Stimulated activated naive CD4-positive, alpha-beta T cell (primary cell): ENCODE measurements around the gene CDH23.

Experiments
- DNase-seq, 6 experiments: peaks; one replicate each; lab custom pipeline; 2025; lab: John Stamatoyannopoulos, UW

The CDH23 gene

GRCh38 chr10:71725249-71725648 lies 328.5 kb downstream of the CDH23 start:
- no peak for DNase-seq

- DNase-seq, result peak in 3 of 6 experiments; percentile 18 to 29 (median 27)
Observed at GRCh38 chr10:71725998-71726579, 329.4 kb downstream of the CDH23 start.

- DNase-seq, result peak in 3 of 6 experiments; percentile 33 to 61 (median 56)
Observed at GRCh38 chr10:71726580-71727104, 329.9 kb downstream of the CDH23 start.

- peak in 5 of 6 experiments; percentile 34 to 86 (median 66) for DNase-seq
Observed at GRCh38 chr10:71727105-71727737, 330.5 kb downstream of the CDH23 start.

GRCh38 chr10:71727738-71728737 lies 331.3 kb downstream of the CDH23 start:
- DNase-seq, result peak; percentile 56 to 89 (median 78)

- no peak for DNase-seq
Observed at GRCh38 chr10:71729161-71729636, 332.5 kb downstream of the CDH23 start.

GRCh38 chr10:71731791-71732190 lies 335.1 kb downstream of the CDH23 start:
- DNase-seq, result no peak

GRCh38 chr10:71734797-71735196 lies 338.1 kb downstream of the CDH23 start:
- DNase-seq, result no peak

GRCh38 chr10:71735709-71736569 lies 339.2 kb downstream of the CDH23 start:
- peak in 5 of 6 experiments; percentile 23 to 74 (median 64) for DNase-seq

- DNase-seq, result peak in 1 of 6 experiments; percentile 50
Observed at GRCh38 chr10:71736570-71736952, 339.8 kb downstream of the CDH23 start.

- no peak for DNase-seq
Observed at GRCh38 chr10:71737001-71737833, 340.5 kb downstream of the CDH23 start.

GRCh38 chr10:71737834-71738197 lies 341.1 kb downstream of the CDH23 start:
- no peak for DNase-seq

- no peak for DNase-seq
Observed at GRCh38 chr10:71739358-71739900, 342.7 kb downstream of the CDH23 start.

GRCh38 chr10:71740069-71740653 lies 343.4 kb downstream of the CDH23 start:
- DNase-seq, result no peak

GRCh38 chr10:71741029-71741428 lies 344.3 kb downstream of the CDH23 start:
- peak in 1 of 6 experiments; percentile 25 for DNase-seq

- no peak for DNase-seq
Observed at GRCh38 chr10:71741671-71742070, 345.0 kb downstream of the CDH23 start.

- DNase-seq, result peak in 1 of 6 experiments; percentile 38
Observed at GRCh38 chr10:71742301-71743088, 345.8 kb downstream of the CDH23 start.

GRCh38 chr10:71743089-71743838 lies 346.5 kb downstream of the CDH23 start:
- no peak for DNase-seq
